Midbrain (tissue), 1 donor: ENCODE measurements around the gene SNRK.

Experiments
- DNase-seq: peaks from one replicate; lab custom pipeline; 2025; lab: John Stamatoyannopoulos, UW

SNRK gene

DNA sequence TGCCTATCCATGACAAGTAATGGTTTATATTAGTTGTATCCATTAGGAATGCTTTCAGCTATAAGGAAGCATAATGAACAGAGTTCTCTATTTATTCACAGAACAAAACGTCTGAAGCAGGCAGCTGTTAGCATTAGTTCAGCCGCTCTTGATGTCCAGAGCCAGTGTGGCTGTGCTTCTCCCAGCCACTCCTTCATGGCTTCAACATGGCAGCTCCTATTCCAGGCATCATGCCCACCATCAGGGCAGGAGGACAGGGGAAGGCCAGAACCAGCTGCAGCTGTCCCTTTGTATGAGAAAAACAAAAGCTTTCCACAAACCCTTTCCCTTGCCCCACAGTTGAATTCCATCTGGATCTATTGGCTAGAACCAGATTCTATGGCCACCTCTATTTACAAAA is 12.9 kb upstream of the SNRK start:
- DNase-seq: no peak

DNA sequence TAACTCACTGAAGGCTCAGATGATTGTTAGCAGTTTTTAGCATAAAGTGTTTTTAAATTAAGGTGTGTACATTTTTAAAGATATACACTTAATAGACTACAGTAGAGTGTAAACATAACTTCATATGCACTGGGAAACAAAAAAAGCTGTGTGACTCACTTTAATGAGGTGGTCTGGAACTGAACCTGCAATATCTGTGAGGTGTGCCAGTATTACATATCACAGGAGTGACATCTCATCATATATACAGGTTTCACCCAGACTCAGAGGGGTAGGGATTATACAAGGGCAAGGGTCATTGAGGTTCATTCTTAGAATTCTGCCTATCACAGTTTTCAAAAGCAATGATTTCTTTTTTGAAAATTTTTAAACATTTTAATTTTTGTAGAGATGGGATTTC is 7.3 kb upstream of the SNRK start:
- DNase-seq: no peak

DNA sequence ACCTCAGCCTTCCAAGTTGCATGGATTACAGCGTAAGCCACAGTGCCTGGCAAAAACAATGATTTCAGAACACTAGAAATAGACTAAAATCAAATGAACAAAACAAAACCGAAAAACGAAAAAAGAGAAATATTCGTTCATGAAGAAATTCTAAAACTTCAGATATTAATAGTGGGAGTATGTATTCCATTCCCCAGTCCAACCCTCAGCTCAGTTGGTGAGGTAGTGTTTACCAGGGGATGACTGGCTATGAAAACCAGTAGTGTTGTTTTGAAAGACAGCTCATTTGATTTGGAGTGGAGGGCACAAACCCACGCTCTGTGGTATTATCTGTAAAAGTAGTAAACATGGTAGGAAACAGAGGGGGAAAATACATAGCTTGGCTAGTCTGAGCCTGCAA is 6.8 kb upstream of the SNRK start:
- no peak for DNase-seq

DNA sequence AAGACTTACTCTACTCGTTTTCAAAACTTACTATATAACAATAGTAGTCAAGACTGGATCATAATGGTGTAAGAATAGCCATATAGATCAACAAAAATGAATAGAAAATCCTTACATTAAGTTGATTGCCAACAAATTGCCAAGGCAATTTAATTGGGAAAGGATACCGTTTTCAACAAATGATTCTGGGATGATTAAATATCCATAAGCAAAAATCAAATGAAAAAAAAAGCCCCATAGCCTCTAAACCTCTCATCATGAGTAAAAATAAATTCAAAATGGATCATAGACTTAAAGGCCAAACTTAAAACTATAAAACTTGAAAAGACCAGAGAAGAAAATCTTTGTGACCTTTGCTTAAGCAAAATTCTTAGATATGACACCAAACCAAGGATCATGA is 5.3 kb upstream of the SNRK start:
- no peak for DNase-seq

DNA sequence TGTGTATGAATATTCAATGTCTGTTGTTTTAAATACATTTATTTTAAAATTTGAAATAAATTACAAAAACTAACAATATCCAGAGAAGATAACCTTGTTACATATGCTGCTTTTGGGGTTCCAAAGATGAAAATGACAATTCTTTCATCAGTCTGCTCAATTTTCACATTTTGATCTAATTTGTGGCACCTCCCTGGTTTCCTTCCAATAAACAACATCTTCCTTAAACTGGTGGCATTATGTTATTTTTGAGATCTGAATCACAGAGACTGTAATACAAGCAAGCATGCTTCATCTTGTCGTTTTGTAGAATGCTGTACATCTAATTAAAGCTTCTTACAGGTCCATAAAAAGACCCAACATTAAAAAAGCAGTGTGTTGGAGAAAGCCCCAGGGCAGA is 2.2 kb upstream of the SNRK start:
- no peak for DNase-seq

DNA sequence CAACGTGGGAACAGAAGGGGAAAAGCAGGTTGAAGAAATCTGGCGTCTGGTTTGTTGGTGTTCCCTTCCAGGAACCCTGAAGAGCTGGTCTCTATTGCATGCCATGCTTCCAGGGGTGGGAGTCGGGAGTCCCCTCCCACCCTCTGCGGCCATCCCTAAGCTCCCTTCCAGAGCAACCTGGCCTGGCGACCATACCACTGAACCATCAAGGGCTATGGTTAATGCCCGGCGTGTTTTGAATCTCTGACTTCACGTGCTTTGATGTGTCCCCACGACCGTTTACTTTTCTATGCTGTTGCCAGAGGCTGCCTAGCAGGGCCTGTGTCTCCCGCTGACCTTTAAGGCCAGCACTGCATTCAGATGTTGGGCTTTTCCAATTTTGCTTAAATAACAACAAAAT is 696 bp upstream of the SNRK start:
- DNase-seq: no peak

DNA sequence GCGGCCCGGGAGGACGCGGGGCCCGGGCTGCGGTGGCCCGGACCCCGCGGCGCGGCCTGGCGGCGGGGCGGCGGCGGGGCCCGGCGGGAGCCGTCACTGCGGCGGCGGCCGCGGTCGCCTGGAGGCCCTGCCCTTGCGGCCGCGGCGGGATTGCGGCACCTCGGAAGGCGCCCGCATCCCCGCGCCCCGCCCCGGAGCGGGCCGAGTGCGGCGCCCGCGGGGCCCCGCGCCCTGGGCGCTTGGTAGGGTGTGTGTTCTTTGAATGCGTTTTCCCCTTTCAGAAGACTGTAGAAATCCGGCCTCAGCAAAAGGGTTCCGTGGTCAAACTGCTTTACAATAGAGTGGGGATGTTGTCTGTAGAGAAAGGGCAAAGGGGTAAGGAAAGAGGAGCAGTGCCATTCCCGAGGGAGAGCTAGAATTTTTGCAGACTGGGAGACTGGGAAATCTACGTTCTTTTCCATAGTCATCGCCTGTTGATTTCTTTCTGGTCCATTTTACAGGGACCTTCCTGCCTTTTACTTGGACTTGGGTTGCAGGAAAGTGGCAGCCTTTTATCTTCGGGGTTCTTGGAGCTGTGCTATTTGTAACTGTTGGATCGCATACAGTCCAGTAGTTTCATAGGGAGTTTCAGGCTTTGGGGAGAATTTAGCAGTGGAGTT is 630 bp downstream of the SNRK start:
- peak; percentile 43 for DNase-seq

DNA sequence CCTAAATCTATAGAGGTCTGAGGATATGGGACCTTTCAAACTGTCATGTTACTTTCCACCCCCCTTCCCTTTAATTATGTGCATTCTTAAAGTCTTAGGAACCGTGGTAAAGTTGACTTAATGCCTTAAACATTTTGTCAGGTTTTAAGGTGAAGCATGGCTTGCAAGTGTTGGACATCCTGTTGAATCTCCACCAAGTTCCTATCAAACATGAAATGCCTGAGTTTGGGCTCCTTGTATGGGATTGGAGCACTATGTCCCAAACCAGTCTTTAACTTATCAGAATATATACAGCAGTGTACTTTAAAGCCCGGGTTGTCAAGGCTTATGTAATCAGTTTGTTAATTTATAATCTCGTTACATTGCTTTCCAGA is 1.1 kb downstream of the SNRK start:
- no peak for DNase-seq

DNA sequence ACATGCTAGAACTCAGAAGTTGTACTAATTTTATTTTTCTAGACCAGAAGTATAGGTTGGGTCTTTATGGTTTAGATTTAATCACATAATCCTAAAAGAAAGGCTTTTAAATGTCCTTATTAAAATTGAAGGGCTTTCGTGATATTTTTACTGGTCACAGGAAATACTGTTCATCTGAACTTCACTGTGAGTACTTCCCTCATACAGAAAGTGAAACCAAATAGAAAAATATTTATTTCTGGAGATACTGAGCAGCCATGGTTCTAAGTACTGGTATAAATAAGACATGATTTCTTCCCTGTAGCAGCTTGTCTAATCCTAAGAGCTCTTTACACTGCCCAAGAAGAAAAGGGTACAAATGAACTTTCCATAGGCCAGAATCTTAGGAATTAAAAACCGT is 2.0 kb downstream of the SNRK start:
- no peak for DNase-seq

DNA sequence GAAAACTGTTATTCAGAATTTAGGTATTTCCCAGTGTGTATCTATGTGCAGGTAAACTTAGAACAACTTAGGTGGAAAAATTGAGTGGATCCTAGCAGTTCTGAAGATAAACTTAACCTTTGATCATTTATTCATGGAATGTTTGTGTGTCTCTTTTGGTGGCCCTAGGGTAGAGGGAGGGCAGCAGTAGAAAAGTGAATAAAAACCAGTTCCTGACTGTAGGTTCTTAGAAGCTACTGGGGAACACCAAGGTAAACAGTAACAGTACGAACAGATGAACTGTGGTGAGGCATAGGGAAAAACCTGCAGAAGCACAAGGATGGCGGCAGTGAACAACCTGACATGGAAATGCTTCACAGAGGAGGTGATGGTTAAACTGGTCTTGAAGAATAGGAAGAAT is 2.5 kb downstream of the SNRK start:
- DNase-seq: no peak

DNA sequence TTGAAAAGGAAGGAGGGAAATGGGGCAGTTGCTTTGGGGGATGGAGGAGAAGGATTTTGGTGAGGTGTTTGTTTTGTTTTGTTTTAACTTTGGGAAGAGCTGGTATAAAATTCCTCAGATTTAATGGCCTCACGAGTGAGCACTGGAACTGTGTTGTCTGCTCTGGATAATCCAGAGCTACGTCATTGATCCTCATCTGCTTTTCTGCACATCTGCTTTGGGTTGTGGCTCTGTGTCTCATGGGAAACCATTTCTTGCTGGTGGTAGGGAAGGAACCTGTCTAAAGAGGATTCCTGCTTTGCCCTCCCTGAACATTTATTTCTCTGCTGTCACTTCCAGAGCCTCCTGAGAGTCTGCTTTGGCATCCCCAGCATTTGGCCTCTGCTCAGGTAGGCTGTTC is 3.1 kb downstream of the SNRK start:
- DNase-seq: no peak

DNA sequence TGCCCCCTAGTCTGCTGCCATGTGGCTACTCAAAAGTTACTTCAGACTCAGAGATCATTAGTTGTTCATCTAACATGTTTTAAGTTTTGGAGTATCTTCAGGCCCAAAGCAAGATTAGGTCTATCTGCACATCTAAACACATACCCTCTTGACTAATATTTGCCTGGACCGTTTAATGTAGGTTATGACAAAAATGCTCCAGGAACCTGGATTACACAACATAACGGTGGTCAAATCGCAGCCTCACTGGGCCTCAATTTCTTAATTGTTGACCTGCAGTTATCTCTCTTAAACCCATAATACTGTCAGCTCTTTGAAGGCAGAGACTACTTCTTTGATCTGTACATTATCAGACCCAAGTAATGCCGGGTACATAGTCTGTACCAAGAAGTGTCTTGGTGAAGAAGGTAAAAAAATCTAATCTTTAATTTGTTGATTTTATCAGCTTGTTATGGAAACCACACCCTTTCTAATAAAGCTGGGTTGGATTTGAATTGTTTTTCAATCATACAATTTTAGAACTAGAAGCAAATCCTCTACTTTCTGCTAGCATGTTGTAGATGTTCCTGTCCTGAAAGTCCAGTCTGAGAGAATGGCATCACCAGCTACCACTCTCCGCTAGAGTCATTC is 3.6 kb downstream of the SNRK start:
- DNase-seq: no peak

DNA sequence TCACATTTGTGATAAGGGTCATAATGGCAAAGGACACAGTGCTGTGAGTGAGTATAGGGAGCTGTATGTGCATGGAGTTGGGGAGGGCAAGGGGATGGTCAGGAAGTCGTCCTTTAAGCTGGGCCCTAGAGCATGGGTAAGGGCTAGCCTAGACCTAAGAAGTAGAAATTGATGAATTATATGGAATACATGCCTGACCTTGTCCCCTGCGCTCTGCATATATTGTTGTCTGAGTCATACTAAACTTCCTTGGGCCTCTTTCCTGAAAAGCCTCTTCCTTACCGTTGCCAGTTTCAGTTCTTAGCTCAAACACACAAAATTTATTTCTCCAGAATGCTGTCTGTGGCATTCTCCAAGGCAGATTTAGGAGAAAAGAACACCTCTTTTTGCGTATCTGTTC is 4.6 kb downstream of the SNRK start:
- DNase-seq: no peak

DNA sequence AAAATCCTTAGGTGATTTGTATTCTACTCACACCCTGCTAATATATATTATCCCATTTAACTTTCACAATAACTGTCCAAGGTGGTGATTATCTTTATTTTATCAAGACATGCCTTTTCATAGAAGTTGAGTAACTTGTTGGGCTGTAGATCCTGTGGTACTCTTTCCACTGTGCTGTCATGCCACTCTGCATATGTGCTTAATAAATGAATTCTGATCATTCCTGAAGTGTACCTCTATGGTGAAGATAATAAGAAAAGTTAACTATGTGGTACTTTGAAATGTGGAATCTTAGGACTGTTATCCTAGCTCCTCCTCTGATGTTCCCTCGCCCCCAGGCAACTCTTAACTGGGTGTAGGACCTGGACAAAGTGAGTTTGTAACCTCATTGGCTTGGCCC is 5.2 kb downstream of the SNRK start:
- DNase-seq: no peak

DNA sequence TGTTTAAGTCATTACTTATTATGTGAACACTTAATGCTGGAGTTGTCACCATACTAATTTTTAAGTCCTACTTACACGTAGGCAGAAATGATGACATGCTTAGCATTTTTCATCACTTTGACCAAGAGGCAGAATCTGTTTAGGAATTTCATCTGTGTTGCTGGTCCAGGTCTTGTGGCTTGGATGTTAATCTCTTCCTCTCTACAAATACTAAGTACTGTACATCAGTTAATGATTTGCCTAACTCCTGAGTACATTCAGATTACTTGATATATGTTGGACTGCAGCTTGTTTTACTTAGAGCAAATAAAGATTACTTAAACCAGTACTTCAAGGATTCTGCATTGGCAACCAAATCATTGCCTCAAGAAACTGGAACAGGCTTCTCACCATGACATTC is 8.6 kb downstream of the SNRK start:
- no peak for DNase-seq

DNA sequence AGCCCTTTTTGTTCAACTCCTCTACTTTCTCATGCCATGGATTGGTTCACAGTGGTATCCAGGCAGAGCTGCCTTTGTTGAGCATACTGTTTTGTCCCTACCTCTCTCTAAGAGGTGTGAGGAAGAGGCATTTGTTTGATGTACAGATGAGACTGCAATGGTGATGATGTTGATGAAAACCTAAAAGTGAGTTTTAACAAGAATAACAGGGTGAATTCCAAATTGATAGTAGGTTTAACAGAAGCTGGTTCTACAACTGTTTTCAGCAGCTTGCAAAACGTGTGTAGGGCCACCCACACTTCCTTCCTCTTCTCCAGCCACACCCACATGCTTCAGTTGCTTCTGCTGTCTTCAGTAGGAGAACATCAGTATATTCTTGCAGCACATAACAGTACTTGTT is 10.2 kb downstream of the SNRK start:
- DNase-seq: peak; percentile 8

DNA sequence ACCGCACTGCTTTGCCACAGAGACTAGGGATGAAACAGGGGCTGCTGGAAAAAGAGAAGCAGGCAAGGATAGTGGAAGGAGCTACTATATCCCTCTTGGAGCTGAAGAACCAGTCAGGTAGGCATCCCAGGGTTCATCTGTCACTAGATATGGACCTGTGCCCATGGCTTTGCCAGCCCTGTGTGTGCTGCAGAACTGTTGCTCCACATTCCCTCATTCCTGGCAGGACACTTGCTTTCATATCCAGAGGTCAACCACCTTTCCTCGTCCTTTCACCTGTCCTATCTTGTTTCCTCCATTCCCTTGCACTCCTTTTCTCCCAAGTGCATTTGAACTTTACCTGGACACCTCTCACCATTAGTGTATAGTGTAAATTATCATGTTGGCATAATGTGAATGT is 12.0 kb downstream of the SNRK start:
- no peak for DNase-seq

DNA sequence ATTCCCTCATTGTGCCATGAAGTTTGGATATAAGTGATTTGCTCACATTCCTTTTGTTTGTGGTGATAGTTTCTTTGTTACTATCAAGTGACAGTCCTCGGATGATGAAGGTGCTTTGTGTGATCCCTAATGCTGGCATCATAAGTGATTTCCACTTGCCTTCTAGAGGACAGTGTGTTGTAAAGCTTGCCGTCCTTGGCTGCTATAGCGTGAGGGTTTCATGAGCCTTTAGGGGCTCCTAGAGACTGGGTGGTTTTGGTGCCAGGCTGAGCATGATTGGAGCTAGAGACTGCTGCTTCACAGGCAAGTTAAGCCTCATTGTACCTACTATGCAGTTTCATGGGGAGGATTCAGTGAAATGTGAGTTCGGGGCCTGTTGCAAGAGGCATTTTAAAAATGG is 12.4 kb downstream of the SNRK start:
- no peak for DNase-seq

DNA sequence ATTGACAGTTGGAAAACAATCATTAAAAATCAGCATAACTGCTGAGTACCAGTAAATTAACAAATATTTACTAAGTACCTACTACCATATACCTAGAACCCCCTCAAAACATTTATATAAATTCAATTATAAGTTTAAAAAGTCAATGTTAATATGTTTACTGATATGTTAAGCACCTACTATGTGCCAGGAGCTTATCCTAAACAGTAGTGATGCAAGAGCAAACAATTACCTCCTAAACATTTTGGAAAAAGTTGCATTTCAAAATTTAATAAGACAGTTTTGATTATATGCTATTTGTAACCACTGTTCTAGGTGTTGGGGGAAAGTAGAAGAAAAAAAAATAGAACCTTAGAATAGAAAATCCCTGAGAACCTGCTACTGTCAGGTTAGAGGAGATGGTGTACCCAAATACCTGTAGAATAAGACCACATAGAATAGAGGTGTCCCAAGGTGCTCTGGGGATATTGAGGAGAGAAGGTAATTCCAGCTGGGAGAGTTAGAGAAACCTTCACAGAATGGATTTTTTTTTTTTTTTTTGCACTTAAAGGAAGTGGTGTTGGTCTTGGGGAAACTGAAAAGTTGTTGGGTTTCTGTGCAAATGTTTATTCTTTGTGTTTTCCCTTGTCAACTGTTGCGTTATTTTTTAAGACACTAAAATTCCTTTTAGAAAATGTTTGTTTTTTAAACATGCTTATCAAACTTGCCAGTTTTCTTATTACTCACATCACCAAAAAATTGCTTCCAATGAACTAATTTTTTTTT is 16.0 kb downstream of the SNRK start:
- DNase-seq: no peak

DNA sequence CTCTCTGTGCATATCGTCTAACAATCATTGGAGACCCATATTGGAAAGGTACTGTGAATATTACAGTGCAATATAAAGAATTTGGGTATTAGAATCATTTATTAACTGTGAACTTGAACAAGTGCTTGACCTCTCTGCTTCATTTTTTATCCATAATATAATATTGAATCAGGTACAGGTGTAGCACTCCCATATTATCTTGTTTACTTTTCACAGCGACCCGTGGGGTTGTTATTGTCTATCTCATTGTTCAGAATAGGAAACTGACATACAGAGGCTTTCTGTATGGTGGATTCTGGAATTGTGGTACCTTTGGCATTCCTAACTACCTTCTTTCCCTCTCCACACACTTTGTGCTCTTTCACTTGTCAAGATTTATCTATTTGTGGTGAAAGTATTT is 17.8 kb downstream of the SNRK start:
- DNase-seq: no peak

DNA sequence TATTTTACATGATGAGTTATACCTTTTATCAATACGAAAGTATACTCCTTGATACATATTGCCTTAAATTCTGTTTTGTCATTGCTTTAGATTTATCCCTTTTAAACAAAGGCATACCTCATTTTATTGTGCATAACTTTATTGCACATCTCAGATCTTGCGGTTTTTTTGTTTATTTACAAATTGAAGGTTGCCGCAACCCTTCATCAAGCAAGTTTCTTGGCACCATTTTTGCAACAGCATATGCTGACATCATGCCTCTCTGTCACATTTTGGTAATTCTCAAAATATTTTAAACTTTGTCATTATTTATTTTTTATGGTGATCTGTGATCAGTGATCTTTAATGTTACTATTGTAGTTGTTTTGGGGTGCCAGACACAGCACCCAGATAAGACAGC is 20.9 kb downstream of the SNRK start:
- no peak for DNase-seq

DNA sequence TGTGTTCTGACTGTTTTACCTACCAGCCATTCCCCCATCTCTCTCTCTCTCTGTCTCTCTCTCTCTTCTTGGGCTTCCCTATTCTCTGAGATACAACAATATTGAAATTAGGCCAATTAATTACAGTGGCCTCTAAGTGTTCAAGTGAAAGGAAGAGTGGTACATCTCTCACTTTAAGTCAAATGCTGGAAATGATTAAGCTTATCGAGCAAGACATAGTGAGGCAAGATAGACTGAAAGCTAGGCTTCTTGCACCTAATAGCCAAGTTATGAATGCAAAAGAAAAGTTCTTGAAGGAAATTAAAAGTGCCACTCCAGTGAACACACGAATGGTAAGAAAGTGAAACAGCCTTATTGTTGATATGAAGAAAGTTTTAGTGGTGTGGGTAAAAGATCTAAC is 21.3 kb downstream of the SNRK start:
- no peak for DNase-seq
